Fibroblast of lung (primary cell): ENCODE measurements around the gene TMED3. TPM values are rescaled to one million over a fixed set of nuclear protein-coding genes. Genes with fewer than 3 reads are reported as not detected.

Source experiments
- DNase-seq, 2 donors: peaks; one replicate each; pipeline versions ENCODE4 v3.0.0 to v3.0.0-alpha.2; 2010; ENCODE audit warnings: low read depth in 2 of 2
- H2AFZ ChIP-seq: 2 replicates; pipeline ENCODE4 v1.5.1; 2012; ENCODE audit warnings: low read length, control low read depth, inconsistent platforms
- H3K27ac ChIP-seq: 2 replicates; pipeline ENCODE4 v1.5.1; 2011; ENCODE audit warnings: low read length, control low read depth; ENCODE audit not compliant: insufficient read depth
- H3K27me3 ChIP-seq: 2 replicates; pipeline ENCODE4 v1.5.1; 2011; ENCODE audit warnings: mild to moderate bottlenecking, low read length; ENCODE audit not compliant: control insufficient read depth, insufficient read depth
- H3K36me3 ChIP-seq: 2 replicates; pipeline ENCODE4 v1.5.1; 2011; ENCODE audit warnings: low read length; ENCODE audit not compliant: control insufficient read depth, insufficient read depth
- H3K4me1 ChIP-seq: 2 replicates; pipeline ENCODE4 v1.5.1; 2011; ENCODE audit warnings: low read length; ENCODE audit not compliant: control insufficient read depth, insufficient read depth; ENCODE audit errors: extremely low read depth
- H3K4me2 ChIP-seq: 2 replicates; pipeline ENCODE4 v1.5.1; 2011; ENCODE audit warnings: low read length, control low read depth; ENCODE audit not compliant: insufficient read depth; ENCODE audit errors: extremely low read depth
- H3K4me3 ChIP-seq, 4 experiments: fragments of 200-600 bp in 1 of 4; sonication (generic) in 1 of 4; replicated peaks in 1 of 4; 2 replicates each; pipeline ENCODE4 v1.5.1; 2011 to 2016; ENCODE audit warnings: low read length in 4 of 4, low read depth in 3 of 4, mild to moderate bottlenecking in 3 of 4, control low read depth in 2 of 4, inconsistent platforms in 1 of 4, mixed read lengths in 1 of 4; ENCODE audit not compliant: insufficient read depth in 1 of 4; ENCODE audit errors: control extremely low read depth in 1 of 4
- H3K79me2 ChIP-seq: 2 replicates; pipeline ENCODE4 v1.5.1; 2012; ENCODE audit warnings: mild to moderate bottlenecking, low read length, inconsistent platforms; ENCODE audit not compliant: control insufficient read depth, insufficient read depth
- H3K9ac ChIP-seq: 2 replicates; pipeline ENCODE4 v1.5.1; 2011; ENCODE audit warnings: mild to moderate bottlenecking, low read length, control low read depth; ENCODE audit not compliant: insufficient read depth
- H3K9me3 ChIP-seq: 2 replicates; pipeline ENCODE4 v1.5.1; 2012; ENCODE audit warnings: low read depth, low read length; ENCODE audit not compliant: control insufficient read depth, insufficient read depth
- H4K20me1 ChIP-seq: 2 replicates; pipeline ENCODE4 v1.5.1; 2011; ENCODE audit warnings: low read length; ENCODE audit not compliant: control insufficient read depth, insufficient read depth; ENCODE audit errors: extremely low read depth
- EZH2 ChIP-seq: IDR thresholded peaks from 2 replicates; pipeline ENCODE4 v1.5.1; 2012; ENCODE audit warnings: low read length, control low read depth, mild to moderate bottlenecking; ENCODE audit errors: missing control alignments
- polyA plus RNA-seq, 2 donors: library from polyadenylated mRNA; depleted of rRNA in 1 of 2; stranded (reverse) in 1 of 2; unstranded in 1 of 2; fragments of >200 nt; gene quantifications; 2 replicates each; pipeline ENCODE4 v1.2.1, GENCODE V29; 2011 to 2012; ENCODE audit warnings: missing spikeins in 1 of 2
- total RNA-seq: library from RNA; depleted of rRNA; stranded (reverse); fragments of >200 nt; gene quantifications from 2 replicates; pipeline ENCODE4 v1.2.1, GENCODE V29; 2014
- TF ChIP-seq, protein P1 (sequence below), 2 donors: IDR thresholded peaks in 1 of 2; conservative IDR thresholded peaks in 1 of 2; 1 replicate in 1 of 2; 2 replicates in 1 of 2; pipeline ENCODE4 v1.5.1; 2011 to 2012; ENCODE audit warnings: low read length in 2 of 2, control low read depth in 1 of 2, inconsistent platforms in 1 of 2, low read depth in 1 of 2, mild to moderate bottlenecking in 1 of 2

The TMED3 gene
- total and polyA plus RNA-seq, 2 donors (not counting 1 experiment from before 2014, with no cell fraction given): 118 to 143 TPM

DNA sequence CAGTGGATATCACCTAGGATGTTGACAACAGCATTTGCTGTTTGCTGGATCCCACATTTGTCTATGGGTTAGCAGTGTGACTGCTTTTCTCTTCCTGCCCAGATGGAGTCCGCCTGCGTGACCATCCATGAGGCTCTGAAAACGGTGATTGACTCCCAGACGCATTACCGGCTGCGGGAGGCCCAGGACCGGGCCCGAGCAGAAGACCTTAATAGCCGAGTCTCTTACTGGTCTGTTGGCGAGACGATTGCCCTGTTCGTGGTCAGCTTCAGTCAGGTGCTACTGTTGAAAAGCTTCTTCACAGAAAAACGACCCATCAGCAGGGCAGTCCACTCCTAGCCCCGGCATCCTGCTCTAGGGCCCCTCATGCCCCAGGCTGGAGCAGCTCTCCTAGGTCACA, 11.0 kb downstream of the TMED3 start:
- H3K4me1 ChIP-seq: no peaks in the 10 kb centered on the region
- DNase-seq: no peak
- no peak overlapping the region for H3K4me2 ChIP-seq
- H3K27ac ChIP-seq: no peak overlapping the region
- H3K9ac ChIP-seq: no peak overlapping the region
- TF ChIP-seq EZH2: no peak
- TF ChIP-seq, protein P1, sequence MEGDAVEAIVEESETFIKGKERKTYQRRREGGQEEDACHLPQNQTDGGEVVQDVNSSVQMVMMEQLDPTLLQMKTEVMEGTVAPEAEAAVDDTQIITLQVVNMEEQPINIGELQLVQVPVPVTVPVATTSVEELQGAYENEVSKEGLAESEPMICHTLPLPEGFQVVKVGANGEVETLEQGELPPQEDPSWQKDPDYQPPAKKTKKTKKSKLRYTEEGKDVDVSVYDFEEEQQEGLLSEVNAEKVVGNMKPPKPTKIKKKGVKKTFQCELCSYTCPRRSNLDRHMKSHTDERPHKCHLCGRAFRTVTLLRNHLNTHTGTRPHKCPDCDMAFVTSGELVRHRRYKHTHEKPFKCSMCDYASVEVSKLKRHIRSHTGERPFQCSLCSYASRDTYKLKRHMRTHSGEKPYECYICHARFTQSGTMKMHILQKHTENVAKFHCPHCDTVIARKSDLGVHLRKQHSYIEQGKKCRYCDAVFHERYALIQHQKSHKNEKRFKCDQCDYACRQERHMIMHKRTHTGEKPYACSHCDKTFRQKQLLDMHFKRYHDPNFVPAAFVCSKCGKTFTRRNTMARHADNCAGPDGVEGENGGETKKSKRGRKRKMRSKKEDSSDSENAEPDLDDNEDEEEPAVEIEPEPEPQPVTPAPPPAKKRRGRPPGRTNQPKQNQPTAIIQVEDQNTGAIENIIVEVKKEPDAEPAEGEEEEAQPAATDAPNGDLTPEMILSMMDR (conservative IDR thresholded peaks at IDR 0.05 in 1 of 2, IDR thresholded peaks at IDR 0.05 in 1 of 2; ENCODE audit: low read depth in 1 of 2, low read length in 2 of 2): no peak
- peaks cover 2% of the 10 kb centered on the region for H3K79me2 ChIP-seq
- no peak overlapping the region for H3K4me3 ChIP-seq
- peaks cover 16% of the 10 kb centered on the region for H3K36me3 ChIP-seq
- no peaks in the 10 kb centered on the region for H4K20me1 ChIP-seq
- no peaks in the 10 kb centered on the region for H3K9me3 ChIP-seq
- no peaks in the 10 kb centered on the region for H3K27me3 ChIP-seq
- H2AFZ ChIP-seq: no peak overlapping the region

DNA sequence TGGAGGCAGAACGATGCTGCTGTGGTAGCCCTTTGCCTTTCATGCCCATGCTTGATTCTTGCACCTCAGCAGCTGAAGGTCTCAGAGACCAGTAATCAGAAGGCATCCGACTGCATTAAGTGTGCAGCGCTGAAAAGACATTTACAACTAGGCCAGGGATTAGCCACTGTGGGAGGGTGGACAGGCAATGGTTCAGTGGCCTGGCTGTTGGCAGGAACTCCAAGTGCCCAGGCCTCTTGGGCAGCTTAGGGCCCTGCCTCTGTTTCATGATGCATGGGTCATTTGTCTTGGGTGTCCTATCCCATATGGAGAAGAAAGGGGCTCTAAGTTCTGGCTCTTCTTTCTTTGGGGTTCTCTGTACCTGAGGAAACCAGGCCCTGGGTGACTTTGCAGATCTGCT, 11.4 kb downstream of the TMED3 start:
- no peaks in the 10 kb centered on the region for H3K9me3 ChIP-seq
- H3K4me1 ChIP-seq: no peaks in the 10 kb centered on the region
- H3K36me3 ChIP-seq: peaks cover 16% of the 10 kb centered on the region
- no peak overlapping the region for H3K9ac ChIP-seq
- no peak overlapping the region for H3K27ac ChIP-seq
- no peak overlapping the region for H2AFZ ChIP-seq
- TF ChIP-seq, protein P1 (conservative IDR thresholded peaks at IDR 0.05 in 1 of 2, IDR thresholded peaks at IDR 0.05 in 1 of 2; ENCODE audit: low read depth in 1 of 2, low read length in 2 of 2): no peak
- H3K4me2 ChIP-seq: no peak overlapping the region
- H3K79me2 ChIP-seq: peaks cover 2% of the 10 kb centered on the region
- no peaks in the 10 kb centered on the region for H3K27me3 ChIP-seq
- no peaks in the 10 kb centered on the region for H4K20me1 ChIP-seq
- no peak for DNase-seq
- no peak overlapping the region for H3K4me3 ChIP-seq

DNA sequence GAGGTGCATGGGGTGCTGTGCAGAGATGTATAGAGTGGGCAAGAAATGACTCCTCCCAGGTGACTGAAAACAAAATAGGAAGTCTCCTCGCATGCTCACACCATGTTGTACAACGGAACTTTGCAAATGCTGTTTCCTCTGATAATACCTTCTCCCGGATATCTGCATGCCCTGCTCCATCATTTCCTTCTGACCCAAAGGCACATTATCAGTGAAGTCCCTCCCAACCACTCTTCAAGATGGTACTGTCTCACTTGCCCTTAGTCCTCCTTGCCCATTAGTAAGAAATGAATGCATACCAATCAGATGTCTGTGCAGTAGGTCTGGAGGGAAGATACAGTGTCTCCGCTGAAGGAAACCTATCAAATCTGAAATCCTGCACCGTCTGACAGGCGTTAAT, 12.0 kb downstream of the TMED3 start:
- no peak overlapping the region for H3K9ac ChIP-seq
- H3K4me2 ChIP-seq: no peak overlapping the region
- TF ChIP-seq EZH2: no peak
- TF ChIP-seq, protein P1 (conservative IDR thresholded peaks at IDR 0.05 in 1 of 2, IDR thresholded peaks at IDR 0.05 in 1 of 2; ENCODE audit: low read depth in 1 of 2, low read length in 2 of 2): no peak
- H3K27me3 ChIP-seq: no peaks in the 10 kb centered on the region
- H3K4me3 ChIP-seq: no peak overlapping the region
- peaks cover 2% of the 10 kb centered on the region for H3K79me2 ChIP-seq
- H3K27ac ChIP-seq: no peak overlapping the region
- no peaks in the 10 kb centered on the region for H3K4me1 ChIP-seq
- peaks cover 13% of the 10 kb centered on the region for H3K36me3 ChIP-seq
- no peaks in the 10 kb centered on the region for H4K20me1 ChIP-seq
- no peak overlapping the region for H2AFZ ChIP-seq
- no peaks in the 10 kb centered on the region for H3K9me3 ChIP-seq
- DNase-seq: no peak
